ENCODE measurements around the gene MPZL1. TPM values are rescaled to one million over a fixed set of nuclear protein-coding genes. Genes with fewer than 3 reads are reported as not detected.
A peak's percentile ranks its signal among the peaks of the same experiment; 100 is the strongest.

MPZL1 gene
- polyA plus RNA-seq (ENCODE audit: insufficient read length) = 66.3 TPM

DNA sequence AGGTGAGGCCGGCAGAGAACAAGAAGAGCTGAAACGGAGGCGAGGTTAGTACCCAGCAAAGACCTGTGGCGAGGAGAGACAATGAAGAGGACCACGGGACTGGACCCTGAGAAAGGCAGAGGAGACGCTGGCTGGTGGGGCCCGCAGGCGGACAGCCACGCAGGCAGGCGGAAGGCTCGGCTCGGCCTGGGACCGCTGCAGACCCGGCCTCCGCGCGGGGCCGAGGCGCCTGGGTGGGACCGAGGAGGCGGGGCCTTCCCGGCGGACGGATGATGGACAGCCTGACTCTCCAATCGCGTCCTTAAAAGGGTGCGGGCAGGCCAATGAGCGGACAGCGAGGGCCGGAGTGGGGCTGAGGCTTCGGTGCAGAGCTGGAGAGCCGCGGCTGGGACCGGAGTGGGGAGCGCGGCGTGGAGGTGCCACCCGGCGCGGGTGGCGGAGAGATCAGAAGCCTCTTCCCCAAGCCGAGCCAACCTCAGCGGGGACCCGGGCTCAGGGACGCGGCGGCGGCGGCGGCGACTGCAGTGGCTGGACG lies at the start of gene MPZL1:
Gene MPZL1, plus strand, starts transcription at position 366 of the 535 bp plus-strand sequence. CDS start 170 bp downstream, outside the sequence.
- DNase-seq (ENCODE audit: low read depth) = peak; percentile 88

DNA sequence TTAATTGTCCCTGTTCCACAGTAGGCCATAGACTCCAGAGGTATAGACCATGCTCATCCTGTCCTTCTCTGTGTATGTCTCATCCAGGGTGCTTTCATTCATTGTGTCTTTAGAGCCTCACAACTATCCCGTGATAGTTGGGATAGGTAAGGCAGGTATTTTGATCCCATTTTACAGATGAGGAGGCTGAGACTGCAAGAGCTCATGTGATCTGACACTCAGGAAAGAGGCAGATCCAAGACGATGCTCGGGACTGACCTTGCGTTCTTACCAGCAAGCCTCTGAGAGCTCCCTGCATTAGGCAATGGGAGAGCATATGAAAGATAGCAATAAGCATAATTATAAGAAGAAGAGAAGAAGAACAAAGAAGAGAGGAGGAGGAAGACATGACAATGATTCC lies 49.0 kb upstream of the MPZL1 start:
- no peak for DNase-seq (ENCODE audit: low read depth)

DNA sequence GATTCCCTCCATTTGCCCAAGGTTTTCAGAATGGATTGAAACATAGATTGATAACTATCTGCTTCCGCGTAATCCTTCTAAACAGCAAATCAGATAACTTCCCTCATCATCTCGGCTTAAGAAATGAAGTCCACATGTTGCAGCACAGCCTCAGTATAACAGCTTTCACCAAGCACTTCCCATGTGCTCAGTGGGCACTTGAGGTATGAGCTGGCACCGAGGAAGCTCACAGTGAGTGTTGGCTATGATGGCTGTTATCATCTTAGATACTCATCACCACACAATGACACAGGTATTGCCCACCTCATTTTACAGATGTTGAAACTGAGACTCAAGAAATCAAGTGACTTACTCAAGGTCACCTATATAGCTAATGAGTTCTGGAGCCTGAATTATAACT lies 48.5 kb upstream of the MPZL1 start:
- DNase-seq (ENCODE audit: low read depth) = no peak

DNA sequence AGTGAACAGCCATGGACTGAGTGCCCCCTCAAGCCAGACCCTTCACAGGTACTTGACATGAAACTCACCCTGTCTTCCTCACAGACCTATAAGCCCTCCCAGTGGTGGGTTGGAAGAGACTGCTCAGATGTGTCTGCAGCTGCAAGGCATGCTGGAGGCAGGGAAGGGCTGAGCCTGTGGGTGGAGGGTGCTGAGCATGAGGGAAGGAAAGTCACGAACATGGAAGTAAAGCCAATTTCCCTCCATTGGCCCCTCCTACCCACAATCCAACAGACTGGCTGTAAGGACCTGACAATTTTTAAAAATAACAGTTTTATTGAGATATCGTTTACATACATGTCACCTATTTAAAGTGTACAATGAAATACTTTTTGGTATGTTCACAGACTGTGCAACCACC lies 47.6 kb upstream of the MPZL1 start:
- DNase-seq (ENCODE audit: low read depth) = no peak

DNA sequence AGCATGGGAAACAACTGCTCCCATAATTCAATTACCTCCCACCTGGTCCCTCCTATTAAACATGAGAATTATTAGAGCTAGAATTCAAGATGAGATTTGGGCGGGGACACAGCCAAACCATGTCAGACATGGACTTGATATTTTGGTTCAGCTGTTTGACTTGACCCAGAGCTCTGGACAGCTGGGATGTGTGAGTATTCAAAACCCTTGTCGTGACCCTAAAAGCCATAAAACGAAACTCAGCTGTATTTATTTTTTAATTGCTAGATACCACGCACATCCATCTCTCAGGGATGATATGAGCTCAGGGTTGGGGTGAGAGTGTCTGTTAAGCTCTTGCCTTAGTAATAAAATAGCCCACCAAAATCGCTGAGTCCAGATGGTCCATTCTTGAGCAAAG lies 46.3 kb upstream of the MPZL1 start:
- no peak for DNase-seq (ENCODE audit: low read depth)

DNA sequence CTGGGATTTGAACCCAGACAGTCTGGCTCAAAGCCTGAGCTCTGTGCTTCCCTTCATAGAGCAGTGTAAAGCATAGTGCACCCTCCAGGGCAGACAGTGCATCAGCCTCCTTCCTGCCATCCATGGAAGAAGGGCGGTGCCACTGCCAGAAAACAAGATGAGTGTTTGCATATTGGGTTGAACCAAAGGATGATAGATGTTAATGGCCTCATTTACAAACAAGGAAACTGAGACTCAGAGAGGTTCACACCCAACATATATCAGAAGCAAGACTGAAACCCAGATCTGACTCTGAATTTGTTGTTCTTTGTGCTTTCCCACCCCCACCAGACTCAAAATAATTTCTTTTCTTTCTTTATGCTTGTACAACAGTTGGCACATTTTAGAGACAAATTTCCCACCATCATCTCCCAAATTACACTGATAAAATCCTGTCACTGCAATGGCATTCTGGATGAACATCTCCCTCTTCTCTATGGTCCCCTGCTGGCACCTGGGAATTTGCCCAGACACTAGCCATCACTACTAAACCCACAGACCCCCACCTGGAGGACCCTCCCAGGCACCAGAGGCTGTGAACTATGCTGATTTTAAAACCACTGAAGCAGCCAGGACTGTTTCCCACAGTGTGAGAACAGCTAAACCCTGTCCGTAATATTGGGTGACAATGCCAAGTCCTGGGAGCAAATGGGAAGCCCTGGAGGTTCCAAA lies 45.4 kb upstream of the MPZL1 start:
- DNase-seq (ENCODE audit: low read depth) = no peak

DNA sequence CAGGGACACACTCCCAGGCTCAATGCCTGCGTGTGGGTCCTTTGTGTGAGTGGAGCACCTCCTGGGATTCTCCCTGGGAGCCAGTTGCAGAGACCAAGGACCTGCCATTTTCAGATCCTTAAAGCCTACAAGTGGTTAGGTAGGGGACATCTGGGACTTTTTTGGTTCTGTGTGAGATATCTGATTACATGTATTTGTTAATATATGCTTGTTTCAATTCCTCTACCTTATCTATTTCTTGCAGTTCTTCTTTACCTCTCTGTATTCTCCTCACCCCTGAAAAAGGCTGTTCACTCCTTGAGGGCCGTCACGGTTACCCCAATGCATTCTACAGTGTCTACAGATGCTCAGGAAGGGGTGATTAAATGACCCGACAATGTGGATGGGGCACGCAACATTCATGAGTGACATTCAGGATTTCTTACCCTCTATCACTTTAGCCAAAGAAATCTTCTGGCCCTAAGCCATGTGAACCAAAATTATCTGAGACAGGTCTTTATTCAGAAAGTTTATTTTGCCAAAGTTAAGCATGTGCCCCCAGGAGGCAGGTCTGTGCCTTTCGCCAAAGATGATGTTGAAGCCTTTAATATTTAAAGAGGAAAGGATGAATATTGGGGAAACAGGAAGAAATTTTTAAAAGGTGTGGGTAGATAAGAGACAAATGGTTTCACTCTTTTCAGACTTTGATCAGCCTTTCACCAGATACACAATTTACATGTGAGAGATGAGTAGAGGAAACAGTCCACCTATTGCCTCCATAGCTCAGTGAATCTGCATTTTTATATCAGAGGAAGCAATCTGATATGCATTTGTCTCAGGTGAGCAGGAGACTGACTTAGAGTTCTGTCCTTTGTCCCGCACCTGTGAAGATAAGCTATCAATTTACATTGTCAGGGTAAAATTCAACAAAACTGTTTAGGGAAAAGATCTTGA lies 44.6 kb upstream of the MPZL1 start:
- DNase-seq (ENCODE audit: low read depth) = no peak

DNA sequence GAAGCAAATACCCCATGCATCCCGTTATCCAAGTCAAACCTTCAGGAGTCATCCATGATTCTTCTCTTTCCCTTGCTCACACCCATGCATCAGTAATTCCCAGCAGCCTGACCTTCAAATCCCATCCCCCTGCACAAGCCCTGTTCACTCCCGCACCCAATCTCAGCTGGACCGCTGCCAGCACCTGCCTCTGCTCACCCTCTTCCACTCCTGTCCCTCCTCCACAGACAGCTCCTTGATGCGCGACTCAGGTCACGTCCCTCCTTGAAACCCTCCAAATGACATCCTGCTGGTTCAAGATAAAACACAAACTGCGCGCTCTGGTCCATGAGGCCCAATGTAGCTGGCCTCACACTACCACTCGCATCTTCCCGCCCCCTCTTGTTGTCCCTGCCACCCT lies 43.4 kb upstream of the MPZL1 start:
- DNase-seq (ENCODE audit: low read depth) = no peak

DNA sequence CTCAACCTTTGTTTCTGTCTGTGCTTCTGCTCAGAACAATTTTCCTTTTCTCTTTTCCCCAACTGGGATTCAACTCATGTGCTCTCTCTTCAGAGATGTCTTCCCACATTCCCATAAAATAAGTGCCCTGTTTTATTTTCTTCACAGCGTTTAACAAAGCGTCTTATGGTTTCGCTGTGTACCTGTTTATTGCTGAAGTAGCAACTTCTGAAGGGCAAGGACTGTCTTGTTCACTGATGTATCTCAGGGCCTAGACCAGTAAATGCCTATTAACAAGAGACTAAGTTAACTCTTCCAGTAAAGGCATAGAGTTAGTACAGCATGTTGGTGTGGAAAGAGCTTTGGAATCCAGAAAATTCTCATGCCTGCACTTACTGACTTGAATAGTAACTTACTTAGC lies 42.9 kb upstream of the MPZL1 start:
- no peak for DNase-seq (ENCODE audit: low read depth)

DNA sequence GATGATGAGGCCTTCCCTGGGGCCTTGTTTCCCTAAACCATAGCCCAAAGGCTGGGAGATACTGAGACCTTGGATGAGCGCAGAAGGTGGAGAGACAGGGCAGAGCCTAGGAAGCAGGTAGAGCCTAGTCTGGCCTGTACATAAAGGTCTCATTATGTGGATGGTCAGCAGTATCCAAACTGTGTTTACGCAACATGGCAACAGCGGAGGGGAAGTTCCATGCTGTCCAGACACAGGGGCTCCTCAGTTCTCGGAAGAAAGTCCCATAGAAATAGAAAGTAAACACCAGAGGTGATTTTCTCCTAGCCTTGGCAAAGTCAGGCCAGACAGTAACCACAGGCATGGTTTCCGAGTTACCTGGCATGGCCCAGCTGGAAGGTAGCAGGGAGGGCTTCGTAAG lies 42.1 kb upstream of the MPZL1 start:
- no peak for DNase-seq (ENCODE audit: low read depth)

DNA sequence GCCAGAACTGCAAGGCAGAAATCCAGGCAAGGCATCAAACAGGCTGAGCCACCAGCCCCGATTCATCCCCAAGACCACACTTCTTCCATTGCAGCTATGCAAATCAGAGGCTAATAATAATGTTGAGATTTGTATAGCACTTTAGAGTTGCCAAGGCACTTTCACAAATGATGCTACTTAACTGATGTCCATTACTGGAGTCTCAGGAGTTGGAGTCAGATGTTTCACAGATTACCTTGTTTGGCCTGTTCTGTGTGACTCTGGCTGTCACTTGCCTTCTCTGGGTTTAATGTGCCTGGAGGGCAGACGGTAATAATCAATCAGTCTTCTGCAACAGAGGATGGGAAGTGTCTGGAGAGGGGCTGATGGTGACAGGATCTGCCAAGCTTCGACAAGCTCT lies 40.8 kb upstream of the MPZL1 start:
- DNase-seq (ENCODE audit: low read depth) = no peak

DNA sequence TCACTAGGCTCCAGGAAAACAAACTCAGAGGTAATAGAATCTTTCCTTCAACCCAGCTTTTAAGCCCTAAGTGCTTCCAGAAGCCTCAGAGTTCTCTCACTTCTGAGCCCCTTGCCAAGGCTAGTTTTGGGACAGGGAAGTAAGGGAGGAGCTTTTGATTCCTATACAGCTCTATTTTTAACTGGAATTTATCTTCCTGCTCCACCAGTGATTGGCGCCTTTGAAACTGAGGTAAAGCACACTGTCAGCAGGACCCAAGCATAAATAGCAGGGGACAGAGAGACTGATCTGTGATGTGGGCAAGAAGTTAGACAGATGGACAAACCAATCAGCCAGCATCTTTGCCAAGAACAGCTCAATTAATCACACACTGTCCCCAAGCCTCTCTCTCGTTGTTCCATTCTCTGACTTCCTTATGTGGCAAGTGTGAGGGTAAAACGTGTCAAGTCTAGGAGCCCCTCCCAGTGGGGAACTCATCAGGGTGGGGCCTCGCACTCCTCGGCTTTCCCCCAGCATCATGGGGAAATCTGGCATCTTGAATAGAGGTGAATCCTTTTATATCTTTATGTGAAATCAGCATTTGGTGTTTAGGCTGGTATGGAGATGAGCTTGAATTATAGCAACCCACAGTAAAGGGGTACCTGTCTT lies 40.2 kb upstream of the MPZL1 start:
- peak; percentile 58 for DNase-seq (ENCODE audit: low read depth)

DNA sequence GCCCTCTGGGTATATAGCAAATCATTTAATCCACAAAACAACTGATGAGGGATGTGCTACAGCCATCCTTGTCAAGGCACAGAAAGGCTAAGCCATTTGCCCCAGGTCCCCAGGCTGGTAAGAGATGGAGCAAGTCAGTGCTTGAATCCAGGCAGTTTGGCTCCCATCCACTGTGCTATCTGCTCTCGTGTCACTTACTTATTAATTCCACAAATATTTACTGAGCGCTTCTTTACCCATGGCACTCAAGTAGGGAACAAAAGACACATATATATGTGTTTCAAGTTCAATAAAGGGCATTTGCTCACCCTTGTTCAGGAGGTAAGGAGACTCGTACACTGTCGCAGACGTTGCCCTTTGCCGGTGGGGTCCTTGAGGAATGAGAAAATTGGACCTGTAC lies 38.6 kb upstream of the MPZL1 start:
- DNase-seq (ENCODE audit: low read depth) = no peak

DNA sequence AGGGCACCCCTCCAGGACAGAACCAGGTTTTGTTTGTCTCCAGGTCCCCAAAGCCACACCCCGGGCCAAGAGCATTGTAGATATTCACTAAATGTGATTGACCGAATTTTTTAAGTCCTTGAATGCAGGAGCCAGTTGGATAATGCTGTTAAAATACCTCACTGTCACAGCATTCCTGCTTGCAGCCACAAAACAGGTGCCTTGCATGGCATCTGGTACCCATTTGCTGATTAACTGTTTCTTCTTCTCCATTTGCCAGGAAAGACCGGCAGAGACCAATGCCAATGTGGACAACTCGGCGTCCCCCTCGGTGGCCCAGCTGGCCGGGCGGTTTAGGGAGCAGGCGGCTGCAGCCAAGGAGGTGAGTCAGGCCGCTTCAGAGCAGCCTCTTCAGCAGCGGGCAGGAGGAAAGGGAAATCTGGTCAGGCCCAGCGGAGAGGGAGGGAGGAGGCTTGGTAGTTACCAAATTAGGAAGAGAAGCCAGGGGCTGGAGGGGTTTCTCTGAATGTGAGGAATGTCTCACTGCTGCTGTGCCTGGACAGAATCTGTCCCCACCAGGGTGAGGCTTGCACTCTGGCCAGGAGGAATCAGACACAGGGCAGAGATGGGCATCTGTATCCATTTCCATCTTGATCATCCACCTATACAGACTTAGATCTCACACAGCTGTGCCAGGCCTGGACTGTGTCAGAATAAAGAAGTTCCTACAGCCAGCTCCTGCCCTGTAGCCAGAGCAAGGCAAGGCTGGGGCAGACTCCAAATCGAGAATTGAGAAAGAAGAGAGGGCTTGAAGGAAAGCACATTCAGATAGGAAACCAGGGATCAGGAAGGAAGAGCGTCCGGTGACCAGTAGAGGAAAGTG lies 37.9 kb upstream of the MPZL1 start:
- DNase-seq (ENCODE audit: low read depth) = no peak

DNA sequence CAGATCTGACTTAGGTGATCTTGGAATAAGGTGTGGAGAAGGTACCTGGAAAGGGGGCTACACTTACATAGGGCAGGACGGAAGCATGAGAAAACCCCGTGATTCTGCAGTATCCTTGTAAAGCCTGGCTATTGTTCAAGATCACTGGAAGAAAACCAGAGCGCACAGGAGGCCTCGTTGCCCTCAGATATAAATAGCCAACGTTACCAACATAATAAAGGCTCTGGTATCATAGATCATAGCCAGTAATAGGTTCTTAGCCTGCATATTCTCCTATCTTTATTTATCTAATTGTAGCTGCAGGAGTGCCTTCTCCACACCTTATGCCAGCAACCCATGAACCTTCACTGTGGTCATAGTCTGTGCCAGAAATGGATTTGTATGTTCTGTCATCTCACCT lies 35.9 kb upstream of the MPZL1 start:
- DNase-seq (ENCODE audit: low read depth) = no peak

DNA sequence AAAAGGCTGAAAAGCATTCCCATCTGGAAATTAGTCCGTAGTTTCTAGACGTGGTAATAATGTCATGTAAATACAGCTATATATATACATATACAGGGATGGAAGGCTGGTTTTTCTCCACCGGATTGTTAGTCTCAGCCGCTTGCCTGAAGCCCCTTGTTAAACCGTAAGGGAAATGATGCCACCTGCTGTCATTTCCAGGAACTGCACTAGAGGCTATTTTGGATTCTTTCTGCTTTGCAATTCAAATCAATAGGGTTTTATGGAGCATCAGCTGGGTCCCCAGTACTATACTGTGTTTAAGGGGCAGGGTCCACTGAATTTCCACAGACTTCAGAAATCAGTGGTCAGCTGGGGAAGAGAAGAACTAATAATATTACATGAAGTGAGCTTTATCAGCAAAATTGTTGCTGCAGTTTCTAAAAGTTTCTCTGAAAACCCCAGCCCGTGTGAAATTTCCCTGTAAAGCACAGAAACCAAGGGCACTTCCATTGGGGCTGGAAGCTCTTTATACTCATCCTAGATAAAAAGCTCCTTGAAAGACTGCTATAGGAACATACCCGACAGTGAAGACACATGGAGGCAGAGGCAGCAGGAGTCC lies 33.8 kb upstream of the MPZL1 start:
- peak; percentile 76 for DNase-seq (ENCODE audit: low read depth)

DNA sequence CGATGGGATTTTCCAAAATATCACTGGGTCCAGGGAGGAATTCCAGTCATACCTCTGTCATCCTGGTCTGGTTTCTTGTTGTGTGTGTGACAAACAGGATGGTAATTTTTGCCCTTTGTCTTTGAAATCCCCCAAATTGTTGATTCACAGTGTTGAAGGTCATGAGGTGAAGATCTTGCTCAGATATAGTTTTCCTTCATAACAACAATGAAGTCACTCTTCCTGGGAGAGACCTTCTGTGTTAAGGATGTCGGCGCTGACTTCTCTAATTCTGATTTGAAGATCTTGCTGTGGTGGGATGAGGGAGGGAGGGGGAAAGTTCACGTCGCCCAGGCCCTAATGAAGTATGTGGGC lies 32.2 kb upstream of the MPZL1 start:
- DNase-seq (ENCODE audit: low read depth) = no peak

DNA sequence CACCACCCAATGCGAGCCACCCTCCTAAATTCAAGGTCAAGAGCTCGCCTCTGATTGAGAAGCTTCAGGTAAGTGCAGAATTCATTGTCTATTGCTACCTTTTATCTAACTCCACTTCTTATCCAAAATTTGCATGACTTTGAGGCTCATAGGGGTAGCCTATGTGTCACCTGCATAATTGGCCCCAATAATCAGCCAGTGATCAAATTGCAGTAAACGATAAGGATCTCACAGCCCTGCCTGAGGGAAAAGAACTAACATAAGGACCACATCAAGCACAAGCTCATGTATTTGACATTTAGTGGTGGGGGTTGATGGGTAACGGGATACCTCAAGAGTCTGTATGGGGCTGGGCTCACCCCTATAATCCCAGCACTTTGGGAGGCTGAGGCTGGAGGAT lies 31.7 kb upstream of the MPZL1 start:
- DNase-seq (ENCODE audit: low read depth) = no peak

DNA sequence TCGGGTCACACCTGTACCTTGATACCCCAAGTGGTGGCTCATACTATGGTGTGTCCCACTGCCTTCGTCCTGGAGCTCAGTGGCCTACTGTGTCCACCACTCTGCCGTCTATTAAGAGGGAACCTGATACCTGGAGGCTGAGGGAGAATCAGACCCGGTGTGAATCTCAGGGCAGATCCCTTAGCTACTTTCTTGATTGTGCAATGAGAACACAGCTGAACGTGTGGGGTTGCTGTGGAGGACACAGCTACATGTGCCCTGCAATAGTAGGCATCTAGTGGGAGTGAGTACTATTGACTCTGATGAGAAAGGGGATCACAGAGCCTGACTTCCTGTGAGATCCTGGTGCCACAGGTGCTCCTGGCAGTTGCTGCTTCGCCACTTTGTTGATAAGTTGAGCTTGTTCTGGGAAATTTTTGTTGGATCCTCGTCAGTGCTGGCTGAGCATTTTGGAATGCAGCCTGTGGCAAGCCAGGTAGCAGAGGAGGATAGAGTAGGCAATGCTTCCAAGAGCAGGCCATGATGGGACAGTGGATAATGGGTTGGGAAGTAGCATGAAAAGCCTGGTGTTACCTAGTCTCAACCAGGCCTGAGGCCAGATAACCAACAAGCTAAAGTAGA lies 28.2 kb upstream of the MPZL1 start:
- DNase-seq (ENCODE audit: low read depth) = no peak

DNA sequence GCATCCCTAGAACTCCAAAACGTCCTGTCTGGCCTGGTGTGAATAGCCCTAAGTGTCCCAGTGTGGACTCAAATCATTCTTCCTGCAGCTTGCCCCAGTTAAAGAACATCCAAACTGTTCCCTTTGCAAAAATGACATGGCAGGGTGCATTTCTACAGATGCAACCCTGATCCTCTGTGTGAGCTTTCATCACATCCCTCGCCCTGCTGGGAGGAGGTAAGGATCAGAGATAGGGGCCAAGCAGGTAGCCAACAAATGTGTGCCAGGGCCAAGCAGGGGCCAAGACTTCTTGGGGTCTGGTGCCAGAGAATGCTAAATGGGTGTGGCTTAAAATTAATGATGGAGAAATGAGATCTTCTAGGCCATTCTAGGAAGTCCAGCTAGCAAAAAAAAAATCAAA lies 27.1 kb upstream of the MPZL1 start:
- DNase-seq (ENCODE audit: low read depth) = no peak

DNA sequence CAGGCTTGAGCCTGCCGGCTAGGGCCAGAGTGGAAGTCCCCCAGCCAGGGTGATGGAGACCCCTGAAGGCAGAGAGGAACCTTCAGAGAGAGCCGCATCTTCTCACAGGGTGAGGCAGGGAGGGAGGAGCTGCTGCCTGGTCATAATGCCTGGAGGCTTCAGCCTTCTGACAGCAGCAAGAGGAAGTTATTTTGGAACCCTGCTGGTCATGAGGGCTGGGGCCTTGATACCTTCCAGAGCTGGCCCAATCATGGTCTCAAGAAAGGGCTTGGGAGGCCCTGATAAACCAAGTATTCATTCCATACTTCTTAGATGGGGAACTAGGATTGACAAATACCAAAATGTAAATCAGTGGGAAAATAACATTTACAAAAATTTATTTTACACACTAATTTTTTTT lies 26.6 kb upstream of the MPZL1 start:
- DNase-seq (ENCODE audit: low read depth) = no peak
